Spleen (tissue), 11 donors: ENCODE data around the gene BCKDK. TPM values are rescaled to one million over a fixed set of nuclear protein-coding genes. Genes with fewer than 3 reads are reported as not detected.
A peak's percentile ranks its signal among the peaks of the same experiment; 100 is the strongest.

Experiments
- DNase-seq: peaks from one replicate; pipeline ENCODE4 v3.0.0-alpha.2; 2020
- H3K27ac ChIP-seq, 8 donors: fragments of 200-600 bp; sonication (generic) in 7 of 8; 1 replicate in 4 of 8; 2 replicates in 4 of 8; pipeline versions ENCODE4 v1.5.0 to v1.8.0; 2016 to 2021; ENCODE audit warnings: inconsistent platforms in 4 of 8, mild to moderate bottlenecking in 4 of 8, moderate library complexity in 1 of 8
- H3K27me3 ChIP-seq, 7 donors: fragments of 200-600 bp; sonication (generic) in 6 of 7; replicated peaks in 1 of 7; 1 replicate in 4 of 7; 2 replicates in 3 of 7; pipeline versions ENCODE4 v1.5.0 to v1.8.0; 2016 to 2021; ENCODE audit warnings: inconsistent platforms in 3 of 7, mild to moderate bottlenecking in 1 of 7
- H3K36me3 ChIP-seq, 6 donors: fragments of 200-600 bp; sonication (generic) in 5 of 6; 1 replicate in 4 of 6; 2 replicates in 2 of 6; pipeline versions ENCODE4 v1.5.0 to v1.8.0; 2016 to 2021; ENCODE audit warnings: inconsistent platforms in 2 of 6
- H3K4me1 ChIP-seq, 6 donors: fragments of 200-600 bp; sonication (generic) in 5 of 6; 1 replicate in 3 of 6; 2 replicates in 3 of 6; pipeline versions ENCODE4 v1.5.0 to v1.8.0; 2016 to 2021; ENCODE audit warnings: inconsistent platforms in 3 of 6
- H3K4me3 ChIP-seq, 8 donors: fragments of 200-600 bp; sonication (generic) in 7 of 8; 1 replicate in 4 of 8; 2 replicates in 4 of 8; pipeline versions ENCODE4 v1.5.0 to v1.8.0; 2016 to 2021; ENCODE audit warnings: inconsistent platforms in 4 of 8, mild to moderate bottlenecking in 4 of 8, moderate library complexity in 2 of 8
- H3K9me3 ChIP-seq, 8 donors: fragments of 200-600 bp; sonication (generic) in 7 of 8; 1 replicate in 4 of 8; 2 replicates in 4 of 8; pipeline versions ENCODE4 v1.5.0 to v1.8.0; 2016 to 2021; ENCODE audit warnings: inconsistent platforms in 4 of 8
- CTCF ChIP-seq, 11 experiments: fragments of 200-600 bp in 7 of 11; fragments of 450-650 bp in 4 of 11; sonication (generic) in 4 of 11; IDR thresholded peaks in 8 of 11; conservative IDR thresholded peaks in 3 of 11; 1 replicate in 7 of 11; 2 replicates in 4 of 11; pipeline versions ENCODE4 v1.4.0 to v1.8.0; 2016 to 2021; ENCODE audit warnings: antibody characterized with exemption in 11 of 11, inconsistent platforms in 4 of 11, mild to moderate bottlenecking in 1 of 11
- POLR2A ChIP-seq, 3 donors: fragments of 450-650 bp; IDR thresholded peaks; one replicate each; pipeline ENCODE4 v1.5.1; 2017; ENCODE audit warnings: antibody characterized with exemption in 3 of 3, mild to moderate bottlenecking in 1 of 3
- POLR2AphosphoS5 ChIP-seq, 3 donors: sonication (generic); formaldehyde crosslinking; IDR thresholded peaks; one replicate each; pipeline ENCODE4 v1.5.1; 2017; ENCODE audit warnings: antibody characterized with exemption in 3 of 3
- WGBS, 5 donors: extraction: QIAGEN DNeasy Blood & Tissue Kit in 3 of 5; methylation state at CpG; one replicate each; pipeline versions ENCODE4 v1.1.5 to v1.1.7; 2013 to 2018; 5-methylcytosine and 5-hydroxymethylcytosine counted together
- intact Hi-C: fragments of 100-400 bp; cut with DNase I; formaldehyde crosslinking; loops from one replicate; pipeline ENCODE4 v1.15.0; 2023; ENCODE audit warnings: low total_unique reads
- polyA plus RNA-seq, 3 donors: library from polyadenylated mRNA; stranded (reverse); fragments of 200-250 nt; gene quantifications; one replicate each; pipeline ENCODE4 v1.2.1, GENCODE V29; 2013
- total RNA-seq, 7 donors: library from RNA; depleted of rRNA in 3 of 7; stranded (reverse); fragments of >200 nt in 3 of 7; fragmentation: NEBNext Ultra II Directional in 4 of 7; extraction: Animal tissue kit (Norgen Biotek cat#: 25700) in 4 of 7; gene quantifications; one replicate each; pipeline versions ENCODE4 v1.1.0 to v1.2.1, GENCODE V29; 2016 to 2021
- donor health status: healthy with polysubstance abuse.
- donor health status: DM: no; HTN: no; CAD: no; lungs with moderate emphysema.
- donor health status: DM: no; HTN: no; CAD: no.
- donor health status: Bipolar disorder and iron deficiency.
- donor health status: healthy.
- donor health status: DM: no; HTN: no; CAD: no.
- donor health status: DM: yes; HTN: yes; CAD: no.

BCKDK gene
- total and polyA plus RNA-seq, 10 donors: 15.0 to 55.7 (median 39.0) TPM

GRCh38 chr16:31113121-31114120 is 5.2 kb downstream of the BCKDK start:
- H3K4me1 ChIP-seq: peaks cover 18 to 76% (median 42%) of the 10 kb centered on the region in 6 donors
- DNase-seq: no peak
- H3K9me3 ChIP-seq: no peaks in the 10 kb centered on the region
- WGBS, 5 donors: 39 to 65% (median 54%) methylated on average over 5 of the region's 5 CpGs
- peaks cover 0 to 44% (median 37%) of the 10 kb centered on the region in 6 donors for H3K36me3 ChIP-seq
- TF ChIP-seq POLR2AphosphoS5 (IDR thresholded peaks at IDR 0.05) (peak in 2 of 3 donors; percentile 32 to 41), POLR2A (IDR thresholded peaks at IDR 0.05) (no peak)
- peak overlapping the region in 1 of 8 donors; percentile 22 for H3K4me3 ChIP-seq
- intact Hi-C loops: no loop called here
- no peaks in the 10 kb centered on the region for H3K27me3 ChIP-seq
- H3K27ac ChIP-seq: peak overlapping the region in 7 of 8 donors; percentile 47 to 99 (median 76)

- no peak for TF ChIP-seq POLR2AphosphoS5 (IDR thresholded peaks at IDR 0.05)
- no peak for TF ChIP-seq CTCF (IDR thresholded peaks at IDR 0.05 in 8 of 11, conservative IDR thresholded peaks at IDR 0.05 in 3 of 11)
- TF ChIP-seq POLR2A (IDR thresholded peaks at IDR 0.05): no peak
- Histone ChIP-seq H3K4me1 (peaks cover 21 to 76% (median 41%) of the 10 kb centered on the region in 6 donors), H3K27me3 (no peaks in the 10 kb centered on the region), H3K36me3 (peaks cover 0 to 48% (median 39%) of the 10 kb centered on the region in 6 donors), H3K9me3 (no peaks in the 10 kb centered on the region), H3K27ac (peak overlapping the region in 4 of 8 donors; percentile 76 to 99 (median 82)), H3K4me3 (no peak overlapping the region)
- no peak for DNase-seq
- WGBS, 5 donors: 88 to 95% (median 92%) methylated on average over 8 of the region's 8 CpGs
- intact Hi-C loops: no loop called here
These were observed 6.3 kb downstream of the BCKDK start for GRCh38 chr16:31114468-31114867.

- no peaks in the 10 kb centered on the region for H3K9me3 ChIP-seq
- H3K4me1 ChIP-seq: peaks cover 15 to 73% (median 39%) of the 10 kb centered on the region in 6 donors
- intact Hi-C loops: loop anchor here (2.0 kb wide), 1 partner anchor 63 kb away; the partner anchor contains the start of gene FUS
- peak within 1 kb of the TSS; percentile 57 to 80 (median 69) for H3K4me3 ChIP-seq
- 0 to 1% (median 0%) methylated on average over 35 to 68 of the region's 68 CpGs for WGBS, 5 donors
- peak; percentile 99 for DNase-seq
- H3K36me3 ChIP-seq: peaks cover 6 to 48% (median 38%) of the 10 kb centered on the region in 6 donors
- H3K27ac ChIP-seq: peak within 1 kb of the TSS; percentile 94 to 99 (median 98)
- H3K27me3 ChIP-seq: no peaks in the 10 kb centered on the region
- TF ChIP-seq CTCF (IDR thresholded peaks at IDR 0.05 in 8 of 11, conservative IDR thresholded peaks at IDR 0.05 in 3 of 11): peak in 1 of 11 experiments; percentile 8
- TF ChIP-seq POLR2AphosphoS5 (IDR thresholded peaks at IDR 0.05): peak; percentile 99
- TF ChIP-seq POLR2A (IDR thresholded peaks at IDR 0.05): peak; percentile 35 to 78 (median 76)
These were observed 9.4 kb downstream of the BCKDK start, which contains the start of gene KAT8 for GRCh38 chr16:31117384-31118222. Gene KAT8, plus strand, starts transcription at chr16:31117664. Its CDS starts 18 bp downstream, at chr16:31117682.
